HG03103 (cell line): ENCODE results near the gene LY86.

Experiments used
- ATAC-seq: cut with Tn5 transposase; IDR thresholded peaks from one replicate; pipeline ENCODE4 v1.9.1; 2021; ENCODE audit warnings: low read depth; ENCODE audit not compliant: unreplicated experiment

LY86 gene

DNA sequence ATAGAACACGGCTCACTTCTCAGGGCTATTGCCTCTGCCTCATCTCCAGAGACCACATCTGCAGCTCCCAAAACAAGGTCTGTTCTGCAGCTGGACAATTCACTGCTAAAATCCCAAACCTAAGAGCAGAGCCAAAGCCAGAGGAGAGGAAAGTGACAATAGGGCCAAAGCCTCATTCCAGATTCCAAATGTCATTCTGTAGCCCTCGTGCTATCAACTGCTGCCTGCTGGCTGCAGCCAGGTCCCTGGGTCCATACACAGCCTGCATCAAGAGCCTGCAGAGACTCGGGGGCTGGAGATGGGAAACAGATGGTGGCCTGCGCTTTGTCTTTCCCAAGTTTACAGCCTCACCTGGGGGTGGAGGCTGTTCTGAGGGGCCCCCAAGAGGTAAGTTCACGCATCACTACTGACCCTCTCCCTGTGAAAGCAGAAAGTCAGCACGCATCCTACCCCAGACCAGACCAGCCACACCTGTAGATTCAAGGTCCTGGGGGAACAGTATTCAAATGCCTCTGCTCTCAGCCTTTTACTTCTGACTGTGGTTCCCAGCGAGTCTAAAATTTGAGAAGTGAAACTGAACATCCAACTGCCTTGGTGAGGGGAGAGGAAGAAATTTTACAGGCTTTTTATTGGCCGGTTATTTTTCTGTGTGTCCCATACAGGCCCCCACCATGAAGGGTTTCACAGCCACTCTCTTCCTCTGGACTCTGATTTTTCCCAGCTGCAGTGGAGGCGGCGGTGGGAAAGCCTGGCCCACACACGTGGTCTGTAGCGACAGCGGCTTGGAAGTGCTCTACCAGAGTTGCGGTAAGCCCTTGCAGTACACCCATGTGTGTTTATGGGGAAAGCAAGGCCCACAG lies at the start of gene LY86:
Gene LY86 (plus strand): TSS at position 657 of the 860 bp plus-strand sequence. CDS start 15 bp downstream, at position 672.
- ATAC-seq, result peak; percentile 42

- ATAC-seq, result no peak
Observed at GRCh38 chr6:6539036-6539435, 49.5 kb upstream of the LY86 start.

GRCh38 chr6:6542357-6542756 lies 46.2 kb upstream of the LY86 start:
- ATAC-seq, result no peak

DNA sequence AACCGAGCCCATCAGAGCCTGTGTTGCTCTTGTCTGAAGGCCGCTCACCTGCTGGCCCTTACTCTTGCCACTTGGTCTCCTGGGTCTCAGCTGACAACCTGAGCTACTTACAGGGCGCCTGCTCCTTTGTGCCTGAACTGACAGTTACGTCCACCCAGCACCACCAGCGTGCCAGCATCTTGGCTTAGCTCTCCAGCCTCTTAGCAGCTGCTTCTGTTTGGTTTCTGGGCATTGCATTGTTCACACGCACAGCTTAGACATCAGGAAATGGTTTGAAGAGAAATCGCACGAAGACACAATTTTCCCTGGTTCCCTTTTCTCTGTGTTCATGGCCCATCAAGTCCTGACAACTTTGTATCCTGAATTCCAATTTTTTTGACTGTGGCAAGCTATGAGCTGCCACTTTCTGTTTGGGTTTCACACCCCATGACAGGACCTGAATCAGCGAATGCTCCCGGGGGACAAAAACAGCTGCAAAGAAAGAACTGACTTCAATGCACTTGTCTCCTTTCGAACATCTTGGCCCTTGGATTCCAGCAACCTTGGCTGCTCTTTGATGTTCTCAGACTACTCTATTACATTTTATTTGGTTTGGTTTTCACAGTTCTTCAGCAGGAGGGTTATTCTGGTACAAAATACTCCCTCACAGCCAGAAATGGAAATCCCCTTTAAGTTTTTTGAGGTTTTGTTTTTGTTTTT lies 45.2 kb upstream of the LY86 start:
- ATAC-seq, result no peak

GRCh38 chr6:6545616-6546317 lies 42.8 kb upstream of the LY86 start:
- ATAC-seq, result peak; percentile 2

DNA sequence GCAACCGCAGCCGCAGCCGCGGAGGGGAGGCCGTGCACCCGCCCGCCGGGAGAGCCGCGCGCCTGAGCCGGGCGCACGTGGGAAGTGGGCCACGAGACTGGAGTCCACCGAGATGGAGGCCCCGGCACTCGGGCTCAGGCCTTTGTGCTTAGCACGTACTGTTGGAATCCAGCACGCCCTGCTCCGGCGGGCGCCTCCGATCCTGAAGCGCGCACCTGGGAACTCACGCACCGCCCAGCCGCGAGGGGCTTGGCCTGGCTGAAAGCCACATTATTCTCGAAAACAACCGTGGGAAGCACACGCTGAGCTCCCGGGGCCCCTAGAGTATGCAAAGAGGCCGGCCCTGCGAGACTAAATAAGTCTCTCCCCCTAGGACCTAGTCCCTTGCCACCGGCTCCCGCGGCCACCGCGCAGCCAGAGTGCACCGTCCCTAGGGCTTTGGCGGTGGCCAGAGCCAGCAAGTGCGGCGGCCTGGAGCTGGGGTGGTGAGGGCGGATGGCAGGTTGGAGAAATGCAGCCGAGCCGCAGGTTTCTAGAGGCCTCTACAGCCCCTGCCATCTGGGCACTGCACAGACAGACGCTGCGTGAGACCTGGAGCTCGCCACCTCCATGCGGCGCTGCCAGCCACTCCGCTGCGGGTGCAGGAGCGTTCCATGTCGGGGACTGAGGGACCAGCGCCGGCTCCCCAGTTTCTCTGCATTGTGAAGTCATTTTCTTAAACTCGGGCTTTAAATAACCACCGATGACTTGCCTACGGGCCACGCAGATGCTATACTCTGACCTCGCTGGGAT lies 42.0 kb upstream of the LY86 start:
- peak; percentile 34 for ATAC-seq

GRCh38 chr6:6547110-6547879 lies 41.2 kb upstream of the LY86 start:
- ATAC-seq, result peak; percentile 78

- no peak for ATAC-seq
Observed at GRCh38 chr6:6556161-6556737, 32.3 kb upstream of the LY86 start.

DNA sequence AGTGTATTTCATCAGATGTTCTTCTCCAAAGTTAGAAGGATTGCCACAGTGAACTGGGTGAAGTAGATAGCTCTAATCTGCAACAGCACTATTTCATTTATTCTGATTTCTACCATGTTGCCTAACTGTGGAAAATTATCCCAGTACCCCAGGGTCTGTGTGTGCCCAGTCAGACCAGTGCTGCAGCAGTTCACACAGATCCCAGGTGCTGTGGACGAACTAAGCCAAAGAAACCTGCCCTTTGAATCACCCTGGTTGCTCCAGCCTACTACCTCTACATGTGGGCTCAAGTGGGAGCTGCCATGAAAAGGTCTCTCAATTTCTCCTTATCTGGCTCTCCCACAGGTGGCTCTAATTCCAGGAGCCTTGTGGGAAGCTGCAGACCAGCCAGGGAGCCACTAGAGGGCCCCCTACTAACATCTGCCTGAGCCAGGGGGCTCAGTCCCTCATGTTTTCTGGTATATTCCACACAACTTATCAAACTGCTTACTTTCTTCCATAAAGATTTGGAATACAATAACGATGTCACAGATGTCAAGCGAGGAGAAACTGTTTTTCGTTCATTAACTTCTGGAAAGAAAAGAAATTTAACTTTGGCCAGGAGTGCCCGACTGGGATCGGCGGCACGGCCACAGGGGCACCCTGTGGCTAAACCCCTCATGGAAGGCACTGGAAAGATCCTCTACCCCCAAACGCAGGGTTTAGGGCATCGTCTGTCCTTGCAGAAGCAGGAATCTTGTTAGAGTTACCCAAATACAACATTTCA lies 31.6 kb upstream of the LY86 start:
- ATAC-seq, result no peak

GRCh38 chr6:6557504-6557839 lies 31.0 kb upstream of the LY86 start:
- ATAC-seq, result no peak

- ATAC-seq, result no peak
Observed at GRCh38 chr6:6557886-6558285, 30.6 kb upstream of the LY86 start.

- no peak for ATAC-seq
Observed at GRCh38 chr6:6559994-6560570, 28.4 kb upstream of the LY86 start.

GRCh38 chr6:6560909-6561308 lies 27.6 kb upstream of the LY86 start:
- no peak for ATAC-seq

DNA sequence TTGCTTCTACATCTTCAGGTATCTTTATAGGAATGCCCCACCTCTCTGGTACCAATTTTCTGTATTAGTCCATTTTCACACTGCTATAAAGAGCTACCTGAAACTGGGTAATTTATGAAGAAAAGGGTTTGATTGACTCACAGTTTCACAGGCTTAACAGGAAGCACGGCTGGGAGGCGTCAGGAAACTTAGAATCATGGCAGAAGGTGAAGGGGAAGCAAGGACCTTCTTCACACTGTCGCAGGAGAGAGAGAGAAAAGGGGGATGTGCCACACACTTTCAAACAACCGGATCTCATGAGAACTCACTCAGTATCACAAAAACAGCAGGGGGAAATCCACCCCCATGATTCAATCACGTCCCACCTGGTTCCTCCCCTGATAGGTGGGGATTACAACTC lies 24.4 kb upstream of the LY86 start:
- no peak for ATAC-seq

- no peak for ATAC-seq
Observed at GRCh38 chr6:6565069-6565468, 23.5 kb upstream of the LY86 start.

GRCh38 chr6:6565488-6565887 lies 23.0 kb upstream of the LY86 start:
- no peak for ATAC-seq

DNA sequence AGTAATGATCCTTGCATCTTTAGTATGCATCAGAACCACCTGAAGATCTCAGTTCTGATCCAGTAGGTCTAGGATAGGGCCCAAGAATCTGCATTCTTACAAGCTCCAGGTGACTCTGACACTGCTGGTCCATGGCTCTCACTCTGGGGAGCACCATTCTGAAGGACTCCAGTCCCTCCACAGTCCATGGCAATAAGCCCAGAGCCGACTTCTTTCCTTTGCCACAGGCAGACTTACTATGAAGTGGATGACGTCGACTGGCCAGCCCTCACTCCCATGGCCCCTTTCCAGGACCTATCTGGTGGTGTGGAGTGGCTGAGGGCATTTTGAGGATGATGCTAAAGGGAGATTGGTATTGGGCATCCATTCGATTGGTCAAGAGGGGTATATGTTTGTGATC lies 21.8 kb upstream of the LY86 start:
- no peak for ATAC-seq

DNA sequence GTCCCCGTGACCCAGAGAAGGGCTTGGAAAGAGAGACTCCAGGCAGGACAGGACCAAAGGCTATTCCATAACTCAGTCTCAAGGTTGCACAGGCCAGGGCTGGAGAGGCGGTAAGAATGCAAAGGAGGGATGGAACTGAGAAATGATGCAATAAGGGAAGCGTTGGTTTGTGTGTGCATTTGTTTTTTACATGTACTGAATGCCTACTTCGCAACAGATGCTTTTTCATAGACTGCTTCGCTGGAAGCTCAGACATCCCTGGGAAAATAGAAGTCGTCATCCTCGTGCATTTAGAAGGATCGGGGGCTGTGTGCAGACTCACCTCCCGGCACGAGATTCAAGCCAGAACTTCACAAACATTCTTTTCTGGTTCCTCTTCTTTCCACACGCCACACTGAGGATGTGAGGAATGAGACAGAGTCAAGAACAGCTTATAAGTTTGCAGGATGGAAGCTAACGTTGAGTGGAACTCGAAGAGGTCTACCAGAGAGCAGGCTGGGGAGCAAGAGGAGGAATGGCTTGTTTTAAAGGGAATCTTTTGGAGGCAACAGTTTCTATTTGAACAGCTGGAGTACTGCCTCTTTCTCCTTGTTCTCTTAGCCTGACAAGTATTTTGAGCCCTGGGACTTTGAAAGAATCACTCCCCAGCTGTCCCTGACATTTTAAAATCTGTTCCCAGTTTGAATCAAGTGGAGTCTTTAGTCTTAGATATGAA lies 19.3 kb upstream of the LY86 start:
- no peak for ATAC-seq
